Measurements from ENCODE around the gene HAUS3.

Gene HAUS3, protein sequence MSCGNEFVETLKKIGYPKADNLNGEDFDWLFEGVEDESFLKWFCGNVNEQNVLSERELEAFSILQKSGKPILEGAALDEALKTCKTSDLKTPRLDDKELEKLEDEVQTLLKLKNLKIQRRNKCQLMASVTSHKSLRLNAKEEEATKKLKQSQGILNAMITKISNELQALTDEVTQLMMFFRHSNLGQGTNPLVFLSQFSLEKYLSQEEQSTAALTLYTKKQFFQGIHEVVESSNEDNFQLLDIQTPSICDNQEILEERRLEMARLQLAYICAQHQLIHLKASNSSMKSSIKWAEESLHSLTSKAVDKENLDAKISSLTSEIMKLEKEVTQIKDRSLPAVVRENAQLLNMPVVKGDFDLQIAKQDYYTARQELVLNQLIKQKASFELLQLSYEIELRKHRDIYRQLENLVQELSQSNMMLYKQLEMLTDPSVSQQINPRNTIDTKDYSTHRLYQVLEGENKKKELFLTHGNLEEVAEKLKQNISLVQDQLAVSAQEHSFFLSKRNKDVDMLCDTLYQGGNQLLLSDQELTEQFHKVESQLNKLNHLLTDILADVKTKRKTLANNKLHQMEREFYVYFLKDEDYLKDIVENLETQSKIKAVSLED
- 1.2 to 4.7 (median 2.7) reads per million in 18 experiments for total RNA-seq

DNA sequence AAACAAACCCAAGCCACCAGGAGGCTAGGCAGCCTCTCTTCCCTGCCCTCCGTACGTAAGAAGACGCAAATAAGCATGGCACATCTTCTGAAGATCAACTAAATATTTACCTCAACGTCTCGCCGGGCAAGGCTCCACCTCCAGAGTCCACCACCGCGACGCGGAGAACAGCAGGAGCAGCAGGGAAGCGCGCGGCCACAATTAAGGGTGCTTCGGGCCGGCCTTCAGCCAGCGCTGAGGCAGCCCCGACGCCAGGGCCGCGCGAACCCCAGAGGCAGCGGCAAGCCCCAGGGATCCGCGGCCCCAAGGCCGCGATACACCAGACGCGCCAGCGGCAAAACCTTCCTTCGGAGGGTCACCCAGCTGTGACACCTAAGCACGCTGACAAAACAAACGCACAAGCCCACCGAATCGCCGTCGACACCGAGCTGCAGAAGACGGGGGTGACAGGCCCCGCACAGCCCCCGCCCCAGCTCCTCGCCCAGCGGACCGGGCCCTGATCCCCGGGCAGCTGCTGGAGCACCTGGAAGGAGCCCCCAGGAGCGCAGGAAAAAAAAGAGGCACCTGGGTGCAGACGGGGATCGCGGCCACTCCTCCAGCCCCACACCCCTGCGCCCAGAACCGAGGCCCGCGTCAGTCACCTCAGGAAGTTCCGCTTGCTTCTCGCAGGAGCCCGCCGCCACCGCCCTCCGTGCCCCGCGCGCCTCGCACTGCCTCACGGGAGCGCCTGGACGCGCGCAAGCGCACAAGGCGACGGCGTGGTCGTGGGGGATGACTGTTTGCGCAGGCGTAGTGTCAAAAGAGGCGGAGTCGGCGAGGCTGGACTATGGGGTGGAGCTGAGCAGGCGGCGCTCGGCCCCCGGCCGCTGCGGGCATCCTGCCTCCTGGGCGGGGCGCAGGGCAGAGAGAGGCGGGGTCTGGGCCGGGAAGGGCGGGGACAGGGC, at the start of gene HAUS3, which contains the start of gene POLN:
Gene HAUS3 (minus strand): TSS at position 712 of the 944 bp plus-strand sequence. CDS start 1,175 bp downstream, outside the sequence.
Gene POLN (minus strand): TSS at position 712 of the 944 bp plus-strand sequence. CDS start 12,890 bp downstream, outside the sequence.
- peak; percentile 99 for DNase-seq

DNA sequence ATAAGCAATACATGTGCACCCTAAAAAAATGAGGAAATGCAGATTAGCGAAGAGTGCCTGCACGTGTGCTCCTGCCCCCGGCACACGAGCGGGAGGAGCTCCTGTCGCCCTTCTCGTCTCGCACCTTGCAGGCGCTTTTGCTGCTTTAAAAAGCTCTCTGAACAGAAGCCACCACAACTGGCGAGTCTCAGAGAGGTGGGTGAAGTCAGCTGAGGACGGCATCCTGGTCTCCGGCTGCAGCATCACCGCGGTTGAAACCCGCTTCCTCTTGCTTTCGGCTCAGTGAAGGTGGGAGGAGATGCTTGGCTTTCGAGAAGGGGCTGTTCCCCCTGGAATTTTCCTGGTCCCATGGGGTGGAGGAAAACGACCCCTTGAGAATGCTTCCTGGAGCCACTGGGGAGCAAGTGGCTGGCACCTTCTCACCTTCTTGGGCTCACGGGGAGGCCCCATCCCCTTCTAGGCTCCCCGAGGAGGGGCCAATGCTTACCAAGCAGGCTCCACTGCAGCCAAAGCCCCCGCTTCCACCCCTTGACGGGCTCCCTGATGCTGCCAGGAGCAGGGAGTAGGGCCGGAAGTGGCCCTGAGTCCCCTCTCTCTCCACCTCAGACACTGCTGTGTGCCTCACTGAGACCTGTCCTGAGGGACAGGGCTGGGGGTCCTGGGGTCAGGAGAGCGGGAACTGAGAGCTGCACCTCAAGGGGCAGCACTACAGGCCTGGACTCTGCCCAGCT, 49.2 kb upstream of the HAUS3 start:
- peak in 1 of 2 donors; percentile 24 for DNase-seq

DNA sequence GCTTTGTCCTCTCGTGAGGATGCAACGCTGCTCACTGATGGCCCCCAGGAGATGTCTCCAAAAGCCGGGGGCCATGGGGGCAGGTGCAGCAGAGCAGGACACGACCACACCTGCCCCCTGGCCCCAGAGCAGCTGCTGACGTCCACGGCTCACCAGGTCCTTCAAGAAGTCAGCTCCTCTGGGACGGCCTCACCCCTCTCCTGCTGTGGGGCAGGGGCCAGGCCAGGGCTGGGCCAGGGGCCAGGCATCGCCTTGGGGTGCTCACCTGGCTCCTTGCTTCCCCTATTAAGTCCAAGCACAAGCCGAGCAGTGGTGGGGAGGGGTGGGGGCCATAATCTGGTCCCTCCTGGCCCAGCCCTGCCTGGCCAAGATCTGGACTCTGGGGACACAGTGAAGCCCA, 48.6 kb upstream of the HAUS3 start:
- DNase-seq = no peak

DNA sequence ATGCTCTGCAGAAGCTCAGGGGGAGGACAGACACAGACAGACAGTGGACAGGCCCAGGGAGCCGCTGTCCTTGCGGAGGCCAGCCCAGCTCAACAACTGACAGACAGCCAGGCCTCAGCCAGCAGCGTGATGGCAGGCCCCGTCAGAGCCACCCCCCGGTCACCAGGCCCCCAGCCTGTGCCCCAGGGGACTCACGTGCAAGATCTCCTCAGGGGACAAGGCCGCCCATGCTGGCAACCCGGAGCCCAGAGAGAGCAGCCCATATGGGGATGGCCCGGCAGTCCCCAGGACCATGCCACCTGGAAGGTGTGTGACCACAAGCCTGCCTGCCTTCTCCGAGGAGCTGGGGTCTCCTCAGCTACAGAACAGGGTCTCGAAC, 48.0 kb upstream of the HAUS3 start:
- no peak for DNase-seq

DNA sequence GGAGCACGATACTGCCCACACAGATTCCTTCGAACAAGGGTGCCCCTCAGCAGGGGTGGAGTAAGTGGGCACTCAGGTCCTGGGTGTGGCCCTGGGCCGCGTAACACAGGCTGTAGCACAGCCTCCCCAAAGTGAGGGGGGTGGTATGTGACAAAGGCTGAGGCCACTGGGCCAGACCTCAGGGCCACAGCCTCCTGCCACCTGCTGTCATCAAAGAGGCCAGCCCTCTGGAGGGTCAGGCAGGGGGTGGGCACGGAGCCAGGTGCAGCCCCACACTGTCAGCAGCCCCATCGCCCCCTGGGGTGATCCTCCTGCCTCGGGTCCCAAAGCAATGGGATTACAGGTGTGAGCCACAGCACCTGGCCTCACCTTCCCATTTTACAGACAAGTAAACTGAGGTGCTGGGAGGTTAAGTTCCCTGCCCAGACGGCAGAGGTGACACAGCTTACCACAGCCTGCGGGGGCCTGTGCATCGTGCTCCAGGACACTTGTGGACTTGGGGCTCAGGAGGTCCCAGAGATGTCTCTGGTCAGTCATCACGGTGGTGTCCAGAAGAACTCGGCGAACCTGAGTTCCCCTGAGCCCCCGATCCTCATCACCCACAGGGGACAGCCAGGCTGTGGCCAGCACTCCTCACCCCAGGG, 47.5 kb upstream of the HAUS3 start:
- no peak for DNase-seq

DNA sequence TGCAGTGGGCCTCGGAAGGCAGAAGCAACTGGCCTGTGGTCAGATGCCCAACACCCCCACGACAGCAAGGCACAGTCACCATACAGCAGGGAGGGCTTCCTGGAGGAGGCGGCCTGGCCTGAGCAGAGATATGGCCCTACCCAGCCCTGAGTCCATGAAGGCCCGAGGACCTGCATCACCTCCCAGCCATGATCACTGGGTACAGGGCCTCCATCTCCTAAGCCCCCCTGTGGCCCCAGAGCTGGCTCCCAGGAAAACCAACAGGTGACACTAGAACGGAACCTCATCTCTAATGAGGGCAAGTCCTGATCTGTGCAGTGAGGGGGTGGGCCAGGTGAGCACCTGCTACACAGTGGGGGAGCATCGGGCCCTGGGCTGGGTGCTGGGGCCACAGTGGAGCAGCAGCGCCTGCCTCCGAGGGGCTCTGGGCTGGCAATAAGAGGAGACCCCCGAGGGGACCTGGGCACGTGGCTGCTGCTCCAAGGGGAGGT, 46.2 kb upstream of the HAUS3 start:
- DNase-seq = no peak

DNA sequence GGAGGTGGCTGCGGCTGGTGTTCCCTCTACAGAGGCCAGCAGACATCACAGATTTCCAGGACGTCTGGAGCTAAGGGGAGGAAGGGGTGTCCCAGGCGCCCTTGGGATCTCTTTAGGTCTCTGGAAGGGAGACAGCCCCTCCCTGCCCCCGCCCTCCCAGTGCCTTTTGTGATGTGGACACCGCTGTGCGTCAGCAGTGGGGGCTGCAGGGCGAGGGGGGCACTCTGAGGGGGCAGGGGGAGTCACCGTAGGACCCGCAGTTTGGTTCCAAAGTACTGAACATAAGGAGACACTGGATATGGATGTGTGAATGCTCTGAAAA, 45.6 kb upstream of the HAUS3 start:
- DNase-seq = no peak

DNA sequence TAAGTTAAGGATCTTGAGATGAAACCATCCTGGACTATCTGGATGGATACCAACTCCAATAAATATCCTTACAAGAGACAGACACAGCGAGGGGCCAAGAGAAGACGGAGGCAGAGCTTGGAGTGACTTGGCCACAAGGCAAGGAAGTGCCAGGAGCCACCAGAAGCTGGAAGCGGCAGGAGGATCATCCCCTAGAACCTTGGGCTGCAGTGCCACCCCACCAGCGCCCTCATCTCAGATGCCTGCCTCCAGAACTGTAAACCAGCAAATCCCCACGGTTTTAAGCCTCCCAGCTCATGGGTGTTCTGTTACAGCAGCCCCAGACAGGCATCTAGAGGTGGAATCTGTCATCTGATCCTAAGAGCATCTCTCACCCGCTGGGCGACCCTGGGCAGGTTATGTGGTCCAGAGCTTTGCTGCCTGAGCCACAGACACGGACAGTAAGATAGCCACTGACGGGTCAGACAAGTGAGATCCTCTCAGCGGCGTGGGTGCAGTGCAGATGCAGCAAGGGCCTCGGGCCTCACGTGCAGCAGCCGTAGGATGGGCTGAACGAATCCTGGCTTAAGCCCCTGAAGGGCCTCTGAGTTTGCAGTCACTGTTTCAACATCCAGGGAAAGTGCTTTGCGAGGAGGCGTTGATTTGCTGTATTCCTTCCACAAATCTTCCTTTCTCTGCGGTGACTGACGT, 45.1 kb upstream of the HAUS3 start:
- no peak for DNase-seq

DNA sequence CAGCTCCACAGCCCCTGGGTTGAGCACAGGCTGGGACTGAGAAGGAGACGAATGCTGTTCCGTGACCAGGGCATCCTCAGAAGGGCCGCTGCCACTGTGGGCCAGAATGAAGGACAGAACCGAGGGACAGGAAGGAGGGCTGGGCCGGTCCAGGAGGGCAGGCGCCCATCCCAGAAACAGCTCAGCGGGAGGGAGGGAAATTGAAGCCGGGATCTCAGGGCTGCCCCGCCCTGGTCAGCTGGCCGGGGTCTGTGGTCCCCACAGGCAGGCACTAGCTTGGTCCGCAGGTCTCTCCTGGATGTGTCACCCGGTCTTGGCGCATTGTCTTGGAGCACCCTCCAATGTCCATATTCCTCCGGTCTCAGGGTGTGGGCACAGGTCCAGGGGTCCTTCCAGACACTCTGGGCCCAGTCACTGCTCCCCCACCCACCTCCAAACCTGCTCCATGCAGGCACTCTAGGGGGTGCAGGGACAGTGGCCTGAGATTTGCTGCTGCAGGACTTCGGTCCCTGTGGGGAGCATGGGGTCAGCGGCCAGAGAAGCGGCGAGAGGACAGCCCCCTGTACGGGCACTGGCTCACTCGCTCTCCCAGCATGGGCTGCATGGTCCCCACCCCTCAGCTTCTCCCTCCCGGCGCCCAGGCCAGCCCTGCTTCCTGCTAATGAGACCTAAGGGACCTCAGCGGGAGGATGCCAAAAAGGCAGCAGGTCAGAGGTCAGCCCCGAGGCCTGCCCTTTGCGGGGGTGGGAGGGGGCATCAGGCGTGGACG, 43.9 kb upstream of the HAUS3 start:
- no peak for DNase-seq

DNA sequence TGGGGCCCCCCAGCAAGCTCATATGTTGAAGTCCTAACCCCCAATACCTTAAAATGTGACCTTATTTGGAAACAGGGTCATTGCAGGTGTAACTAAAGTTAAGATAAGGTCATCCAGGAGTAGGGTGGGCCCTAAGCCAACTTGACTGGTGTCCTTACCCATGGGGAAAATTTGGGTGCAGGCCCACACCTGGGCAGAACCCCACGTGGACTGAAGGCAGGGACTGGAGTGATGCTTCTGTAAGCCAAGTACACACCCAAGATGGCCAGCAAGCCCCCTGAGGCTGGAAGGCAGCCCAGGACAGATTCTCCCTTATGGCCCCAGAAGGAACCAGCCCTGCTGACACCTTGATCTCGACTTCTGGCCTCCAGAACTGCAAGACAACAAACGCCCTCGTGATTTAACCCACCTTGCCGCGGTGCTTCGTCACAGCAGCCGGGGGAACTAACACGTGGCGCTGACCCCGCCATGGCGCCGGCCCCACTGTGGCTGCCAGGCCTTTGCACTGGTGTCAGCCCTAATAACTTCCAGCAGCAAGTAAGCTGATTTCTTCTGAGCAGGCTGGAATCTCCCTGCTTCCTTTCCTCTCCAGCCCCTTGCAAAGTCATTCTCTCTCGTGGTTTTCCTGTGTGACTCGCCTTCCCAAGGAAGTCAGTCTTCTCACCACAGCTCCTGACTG, 43.2 kb upstream of the HAUS3 start:
- DNase-seq = no peak

DNA sequence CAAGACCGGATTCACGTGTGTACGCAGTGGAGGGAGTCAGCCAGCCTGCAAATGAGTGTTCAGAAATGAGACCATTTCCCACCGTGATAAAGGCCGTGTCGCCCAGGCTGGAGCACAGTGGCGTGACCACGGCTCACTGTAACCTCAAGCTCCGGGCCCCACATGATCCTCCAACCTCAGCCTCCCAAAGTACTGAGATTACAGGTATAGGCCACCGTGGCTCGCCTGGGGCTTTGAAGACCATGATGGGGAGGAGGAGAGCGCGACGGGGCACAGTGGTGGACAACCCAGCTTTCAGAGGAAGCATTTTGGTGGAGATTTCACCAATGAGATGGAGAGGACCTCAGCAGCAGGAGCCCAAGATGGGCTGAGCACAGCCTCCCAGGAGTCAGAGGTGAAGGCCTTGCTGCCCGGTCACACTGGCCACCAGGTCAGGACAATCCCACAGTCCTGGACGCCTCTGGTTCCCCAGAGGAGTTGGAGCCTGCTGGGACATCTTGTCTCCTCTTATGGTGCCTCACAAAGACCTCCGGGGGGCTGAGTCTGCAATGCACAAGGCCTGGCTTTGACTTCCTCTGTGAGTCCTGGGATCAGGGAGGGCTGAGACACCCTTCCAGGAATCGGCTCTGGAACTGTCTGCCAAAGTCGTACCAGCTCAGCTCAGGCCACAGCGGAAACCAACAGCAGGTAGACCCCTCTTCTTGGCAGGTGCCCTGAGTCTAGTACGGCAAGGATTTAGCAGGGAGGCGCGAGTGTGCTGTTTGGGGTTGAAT, 42.4 kb upstream of the HAUS3 start:
- DNase-seq = no peak

DNA sequence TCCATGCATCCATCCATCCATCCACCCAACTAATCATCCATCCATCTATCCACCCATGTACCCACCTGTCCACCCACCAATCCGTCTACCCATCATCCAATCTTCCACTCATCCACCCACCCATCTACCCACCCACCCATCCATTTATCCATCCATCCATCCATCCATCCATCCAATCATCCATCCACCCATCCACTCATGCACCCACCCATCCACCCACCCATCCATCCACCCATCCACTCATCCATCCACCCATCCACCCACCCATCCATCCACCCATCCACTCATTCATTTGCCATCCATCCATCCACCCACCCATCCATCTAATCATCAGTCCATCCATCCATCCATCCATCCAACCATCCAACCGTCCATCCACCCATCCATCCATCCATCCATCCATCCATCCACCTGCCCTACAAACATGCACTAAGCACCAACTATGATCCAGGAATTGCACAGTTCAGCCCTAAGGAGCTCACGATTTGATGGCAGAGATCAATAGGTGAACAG, 41.3 kb upstream of the HAUS3 start:
- DNase-seq = no peak

DNA sequence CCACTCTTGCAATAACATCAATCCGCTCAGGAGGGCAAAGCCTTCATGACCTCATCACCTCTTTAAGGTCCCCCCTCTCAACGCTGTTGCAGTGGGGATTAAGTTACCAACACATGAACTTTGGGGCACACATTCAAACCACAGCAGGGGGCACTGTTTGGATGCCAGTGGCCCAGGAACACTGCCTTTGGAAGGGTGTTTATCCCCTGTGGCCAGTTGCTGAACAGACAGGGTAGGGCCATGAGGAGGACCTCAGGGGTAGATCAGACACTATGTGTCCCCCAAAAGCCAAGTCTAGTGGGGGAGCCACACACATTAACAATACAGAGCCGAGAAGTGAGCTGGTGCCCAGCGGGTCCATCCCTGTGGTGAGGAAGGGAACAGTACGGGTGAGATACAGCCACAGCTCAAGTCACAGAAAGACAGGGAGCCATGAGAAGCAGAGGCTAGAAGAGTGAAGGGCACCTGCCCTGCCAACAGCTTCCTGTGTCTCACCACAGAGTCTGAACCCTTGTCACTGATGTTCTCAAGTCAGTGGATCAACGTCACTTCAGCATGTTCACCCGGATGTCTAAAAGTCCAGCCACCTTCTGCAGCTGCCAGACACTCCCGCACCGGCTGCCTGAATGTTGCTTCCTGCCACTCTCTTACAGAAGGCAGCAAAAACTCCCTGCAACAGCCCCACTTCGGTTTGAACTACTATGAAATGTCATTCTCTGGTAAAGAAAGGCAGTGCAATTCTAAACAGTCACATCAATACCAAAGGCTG, 39.8 kb upstream of the HAUS3 start:
- DNase-seq = peak; percentile 15 to 22

DNA sequence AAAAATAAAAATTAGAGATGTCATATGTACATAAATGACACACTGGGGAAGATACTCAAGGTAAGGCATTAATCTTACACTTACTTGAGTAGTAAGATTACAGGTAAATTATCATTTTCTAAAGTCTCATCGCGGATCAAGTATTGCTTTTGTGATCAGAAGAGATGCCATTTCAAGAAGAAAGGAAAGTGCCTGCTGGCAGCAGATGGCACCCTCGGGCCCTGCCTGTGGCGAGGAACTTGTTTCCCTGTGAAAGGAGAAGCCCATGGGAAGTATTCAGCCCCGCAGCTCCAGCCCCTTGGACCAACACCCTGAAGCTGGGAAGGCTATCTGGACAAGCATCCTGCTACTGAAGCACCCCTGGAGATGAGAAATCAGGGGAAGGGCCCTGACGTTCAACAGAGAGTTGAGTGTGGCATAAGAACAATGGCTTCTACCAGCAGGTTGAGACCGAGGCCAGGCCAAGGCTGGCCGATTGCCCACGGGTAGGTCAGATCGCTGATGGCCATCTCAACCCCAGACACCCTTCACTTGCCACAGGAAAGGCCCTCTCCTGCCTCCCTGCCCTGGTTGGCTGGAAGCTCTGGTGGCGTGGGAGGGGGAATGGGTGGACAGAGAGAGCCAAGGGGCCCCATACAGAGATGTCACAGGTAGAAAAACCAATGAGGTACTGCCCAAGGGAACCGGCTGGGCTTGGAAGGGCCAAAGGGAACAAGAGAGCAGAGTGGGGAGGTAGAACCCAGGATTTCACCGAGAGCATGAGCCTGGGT, 38.8 kb upstream of the HAUS3 start:
- DNase-seq = peak in 1 of 2 donors; percentile 22

DNA sequence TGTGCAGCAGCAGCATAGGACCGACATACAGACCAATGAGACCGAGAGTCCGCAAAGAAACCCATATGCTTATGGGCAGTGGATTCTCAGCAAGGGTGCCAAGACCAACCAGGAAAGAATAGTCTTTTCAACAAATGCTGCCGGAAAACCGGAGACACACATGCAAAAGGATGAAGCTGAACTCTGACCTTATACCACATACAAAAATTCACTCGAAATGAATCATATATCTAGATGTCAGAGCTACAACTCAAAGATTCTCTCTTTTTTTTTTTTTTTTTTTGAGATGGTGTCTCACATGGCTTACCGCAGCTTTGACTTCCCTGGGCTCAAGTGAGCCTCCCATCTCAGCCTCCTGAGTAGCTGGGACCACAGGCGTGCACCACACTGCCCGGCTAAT, 36.0 kb upstream of the HAUS3 start:
- DNase-seq = no peak

DNA sequence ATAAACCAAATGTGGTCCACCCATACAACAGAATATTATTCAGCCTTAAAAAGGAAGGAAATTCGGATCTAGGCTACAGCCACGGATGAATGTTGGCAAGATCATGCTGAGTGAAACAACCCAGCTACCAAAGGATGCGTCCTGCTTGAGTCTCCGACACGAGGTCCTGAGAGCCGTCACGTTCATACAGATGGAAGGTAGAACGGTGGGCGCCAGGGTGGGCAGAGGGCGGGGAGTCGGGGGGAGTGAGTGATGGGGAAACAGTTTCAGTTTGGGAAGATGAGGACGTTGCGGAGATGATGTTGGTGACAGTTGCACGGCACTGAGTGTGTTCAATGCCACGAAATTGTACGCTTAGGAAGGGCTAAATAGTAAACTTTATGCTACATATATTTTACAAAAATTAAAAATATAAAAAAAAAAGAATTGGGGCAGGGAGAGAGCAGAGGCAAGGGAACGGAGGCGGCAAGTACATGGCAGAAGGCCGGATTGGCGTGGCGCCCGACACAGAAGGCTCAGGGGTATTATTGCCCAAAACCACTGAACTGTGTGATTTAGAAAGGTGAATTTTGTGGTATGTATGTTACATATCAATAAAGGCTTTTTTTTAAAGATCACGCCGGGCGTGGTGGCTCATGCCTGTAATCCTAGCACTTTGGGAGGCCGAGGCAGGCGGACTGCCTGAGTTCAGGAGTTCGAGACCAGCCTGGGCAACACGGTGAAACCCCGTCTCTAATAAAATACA, 34.8 kb upstream of the HAUS3 start:
- no peak for DNase-seq
